ENCODE data around the gene TRIM36.

The TRIM36 gene

GRCh38 chr5:115168829-115169486 lies 750 bp downstream of the TRIM36 start:
- Histone ChIP-seq H3K4me3 (ENCODE audit: severe bottlenecking) (peak overlapping the region; percentile 43), H3K27me3 (ENCODE audit: insufficient read depth, poor library complexity, severe bottlenecking) (peaks cover 52% of the 10 kb centered on the region), H3K27ac (ENCODE audit: poor library complexity, severe bottlenecking) (no peak overlapping the region), H3K36me3 (ENCODE audit: low read depth) (no peaks in the 10 kb centered on the region), H3K9me3 (ENCODE audit: severe bottlenecking) (no peaks in the 10 kb centered on the region), H3K4me1 (ENCODE audit: insufficient read depth, poor library complexity, severe bottlenecking) (no peaks in the 10 kb centered on the region)
- DNase-seq (ENCODE audit: low spot score) (no peak), ATAC-seq (ENCODE audit: low read depth) (no peak; the same call in 2 of the 3 replicates)
- TF ChIP-seq, protein P1, sequence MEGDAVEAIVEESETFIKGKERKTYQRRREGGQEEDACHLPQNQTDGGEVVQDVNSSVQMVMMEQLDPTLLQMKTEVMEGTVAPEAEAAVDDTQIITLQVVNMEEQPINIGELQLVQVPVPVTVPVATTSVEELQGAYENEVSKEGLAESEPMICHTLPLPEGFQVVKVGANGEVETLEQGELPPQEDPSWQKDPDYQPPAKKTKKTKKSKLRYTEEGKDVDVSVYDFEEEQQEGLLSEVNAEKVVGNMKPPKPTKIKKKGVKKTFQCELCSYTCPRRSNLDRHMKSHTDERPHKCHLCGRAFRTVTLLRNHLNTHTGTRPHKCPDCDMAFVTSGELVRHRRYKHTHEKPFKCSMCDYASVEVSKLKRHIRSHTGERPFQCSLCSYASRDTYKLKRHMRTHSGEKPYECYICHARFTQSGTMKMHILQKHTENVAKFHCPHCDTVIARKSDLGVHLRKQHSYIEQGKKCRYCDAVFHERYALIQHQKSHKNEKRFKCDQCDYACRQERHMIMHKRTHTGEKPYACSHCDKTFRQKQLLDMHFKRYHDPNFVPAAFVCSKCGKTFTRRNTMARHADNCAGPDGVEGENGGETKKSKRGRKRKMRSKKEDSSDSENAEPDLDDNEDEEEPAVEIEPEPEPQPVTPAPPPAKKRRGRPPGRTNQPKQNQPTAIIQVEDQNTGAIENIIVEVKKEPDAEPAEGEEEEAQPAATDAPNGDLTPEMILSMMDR (IDR thresholded peaks at IDR 0.05; ENCODE audit: poor library complexity, severe bottlenecking) = no peak

GRCh38 chr5:115166744-115167393 lies 2.8 kb downstream of the TRIM36 start:
- Histone ChIP-seq H3K9me3 (ENCODE audit: severe bottlenecking) (no peaks in the 10 kb centered on the region), H3K4me3 (ENCODE audit: severe bottlenecking) (no peak overlapping the region), H3K27ac (ENCODE audit: poor library complexity, severe bottlenecking) (no peak overlapping the region), H3K36me3 (ENCODE audit: low read depth) (no peaks in the 10 kb centered on the region), H3K27me3 (ENCODE audit: insufficient read depth, poor library complexity, severe bottlenecking) (peaks cover 36% of the 10 kb centered on the region), H3K4me1 (ENCODE audit: insufficient read depth, poor library complexity, severe bottlenecking) (no peaks in the 10 kb centered on the region)
- TF ChIP-seq, protein P1 (IDR thresholded peaks at IDR 0.05; ENCODE audit: poor library complexity, severe bottlenecking) = no peak
- no peak for ATAC-seq (ENCODE audit: low read depth)
- DNase-seq (ENCODE audit: low spot score) = no peak

DNA sequence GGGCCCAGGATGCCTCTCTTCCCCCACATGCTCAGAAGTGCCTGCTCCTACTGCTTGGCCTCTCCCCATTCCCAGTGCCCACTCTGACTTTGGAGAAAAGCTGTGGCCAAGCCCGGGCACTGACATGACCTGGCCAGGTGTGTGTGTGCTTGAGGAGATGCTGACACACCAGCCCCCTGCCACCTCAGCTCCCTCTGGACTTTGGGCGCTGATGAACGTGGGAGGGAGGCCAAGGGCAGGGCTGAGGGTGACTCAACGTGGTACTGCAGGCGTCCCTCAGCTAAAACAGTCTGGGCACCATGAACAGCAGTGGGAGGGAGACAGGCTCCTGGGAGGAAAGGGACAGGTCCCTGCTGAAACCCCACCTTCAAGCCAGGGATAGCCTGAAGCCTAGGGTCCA lies 3.9 kb downstream of the TRIM36 start:
- ATAC-seq (ENCODE audit: low read depth) = no peak
- H3K36me3 ChIP-seq (ENCODE audit: low read depth) = no peaks in the 10 kb centered on the region

GRCh38 chr5:115160975-115161475 lies 8.7 kb downstream of the TRIM36 start:
- H3K9me3 ChIP-seq (ENCODE audit: severe bottlenecking) = no peaks in the 10 kb centered on the region
- peaks cover 14% of the 10 kb centered on the region for H3K27me3 ChIP-seq (ENCODE audit: insufficient read depth, poor library complexity, severe bottlenecking)
- TF ChIP-seq, protein P1 (IDR thresholded peaks at IDR 0.05; ENCODE audit: poor library complexity, severe bottlenecking) = no peak
- H3K27ac ChIP-seq (ENCODE audit: poor library complexity, severe bottlenecking) = no peak overlapping the region
- H3K4me1 ChIP-seq (ENCODE audit: insufficient read depth, poor library complexity, severe bottlenecking) = no peaks in the 10 kb centered on the region
- DNase-seq (ENCODE audit: low spot score) (no peak), ATAC-seq (ENCODE audit: low read depth) (no peak)
- no peaks in the 10 kb centered on the region for H3K36me3 ChIP-seq (ENCODE audit: low read depth)
- no peak overlapping the region for H3K4me3 ChIP-seq (ENCODE audit: severe bottlenecking)

More for the DNA sequence above, 3.9 kb downstream of the TRIM36 start:
- Histone ChIP-seq H3K4me3 (ENCODE audit: severe bottlenecking) (no peak overlapping the region), H3K27me3 (ENCODE audit: insufficient read depth, poor library complexity, severe bottlenecking) (peaks cover 25% of the 10 kb centered on the region), H3K27ac (ENCODE audit: poor library complexity, severe bottlenecking) (no peak overlapping the region), H3K9me3 (ENCODE audit: severe bottlenecking) (no peaks in the 10 kb centered on the region), H3K4me1 (ENCODE audit: insufficient read depth, poor library complexity, severe bottlenecking) (no peaks in the 10 kb centered on the region)
- no peak for DNase-seq (ENCODE audit: low spot score)
- TF ChIP-seq, protein P1 (IDR thresholded peaks at IDR 0.05; ENCODE audit: poor library complexity, severe bottlenecking) = no peak
